DOHH2 (cell line): ENCODE measurements around the gene USP30.

ENCODE experiments used
- H3F3A ChIP-seq: fragments of 200-600 bp; sonication (generic), shearing (Covaris generic); 2 replicates; pipeline ENCODE4 v1.6.0; 2016; ENCODE audit warnings: antibody characterized with exemption, mild to moderate bottlenecking; ENCODE audit not compliant: control insufficient read depth, insufficient read depth
- H3K27ac ChIP-seq: fragments of 200-600 bp; sonication (generic); 2 replicates; pipeline ENCODE4 v1.5.1; 2014; ENCODE audit warnings: low read depth, mild to moderate bottlenecking, low read length, moderate library complexity
- H3K27me3 ChIP-seq: fragments of 200-600 bp; sonication (generic); 2 replicates; pipeline ENCODE4 v1.6.1; 2014; ENCODE audit warnings: mild to moderate bottlenecking, low read length, mixed read lengths; ENCODE audit not compliant: control insufficient read depth
- H3K36me3 ChIP-seq: fragments of 200-600 bp; sonication (generic); 2 replicates; pipeline ENCODE4 v1.6.1; 2014; ENCODE audit warnings: mild to moderate bottlenecking, low read length, moderate library complexity, mixed read lengths; ENCODE audit not compliant: control insufficient read depth
- H3K4me1 ChIP-seq: fragments of 200-600 bp; sonication (generic); 2 replicates; pipeline ENCODE4 v1.6.1; 2014; ENCODE audit warnings: mild to moderate bottlenecking, low read length, mixed read lengths; ENCODE audit not compliant: control insufficient read depth
- H3K4me2 ChIP-seq: fragments of 200-600 bp; sonication (generic); 2 replicates; pipeline ENCODE4 v1.6.0; 2014; ENCODE audit warnings: mild to moderate bottlenecking, low read length, moderate library complexity
- H3K4me3 ChIP-seq: fragments of 200-600 bp; sonication (generic); 2 replicates; pipeline ENCODE4 v1.5.1; 2014; ENCODE audit warnings: mild to moderate bottlenecking, low read length, mixed read lengths
- H3K79me2 ChIP-seq: fragments of 200-600 bp; sonication (generic); 2 replicates; pipeline ENCODE4 v1.6.1; 2014; ENCODE audit warnings: mild to moderate bottlenecking, low read length, mixed read lengths; ENCODE audit not compliant: control insufficient read depth
- H3K9me2 ChIP-seq: fragments of 200-600 bp; sonication (generic); replicated peaks from 2 replicates; pipeline ENCODE4 v1.6.1; 2014; ENCODE audit warnings: mild to moderate bottlenecking, low read length, mixed read lengths; ENCODE audit not compliant: control insufficient read depth
- H3K9me3 ChIP-seq: fragments of 200-600 bp; sonication (generic); 2 replicates; pipeline ENCODE4 v1.6.1; 2014; ENCODE audit warnings: antibody characterized with exemption, low read length, mixed read lengths; ENCODE audit not compliant: control insufficient read depth, insufficient read depth
- H4K20me1 ChIP-seq: fragments of 200-600 bp; sonication (generic); 2 replicates; pipeline ENCODE4 v1.6.0; 2014; ENCODE audit warnings: low read depth, mild to moderate bottlenecking, antibody characterized with exemption, low read length, moderate library complexity; ENCODE audit not compliant: control insufficient read depth, insufficient read depth
- EZH2phosphoT487 ChIP-seq: fragments of 200-600 bp; sonication (generic); IDR thresholded peaks from 2 replicates; pipeline ENCODE4 v1.6.1; 2017; ENCODE audit warnings: borderline replicate concordance, mild to moderate bottlenecking, antibody characterized with exemption, low read length, moderate library complexity, mixed read lengths
- TF ChIP-seq, protein P1 (sequence below): fragments of 200-600 bp; sonication (generic); IDR thresholded peaks from one replicate; pipeline ENCODE4 v1.5.1; 2014; ENCODE audit warnings: antibody characterized with exemption, mild to moderate bottlenecking, low read depth, low read length; ENCODE audit not compliant: poor library complexity, severe bottlenecking

USP30 gene

GRCh38 chr12:109130297-109131153, 78.1 kb downstream of the USP30 start:
- no peaks in the 10 kb centered on the region for H4K20me1 ChIP-seq
- H3K27ac ChIP-seq = no peak overlapping the region
- no peaks in the 10 kb centered on the region for H3K79me2 ChIP-seq
- H3K27me3 ChIP-seq = no peaks in the 10 kb centered on the region
- H3K9me3 ChIP-seq = no peaks in the 10 kb centered on the region
- TF ChIP-seq, protein P1, sequence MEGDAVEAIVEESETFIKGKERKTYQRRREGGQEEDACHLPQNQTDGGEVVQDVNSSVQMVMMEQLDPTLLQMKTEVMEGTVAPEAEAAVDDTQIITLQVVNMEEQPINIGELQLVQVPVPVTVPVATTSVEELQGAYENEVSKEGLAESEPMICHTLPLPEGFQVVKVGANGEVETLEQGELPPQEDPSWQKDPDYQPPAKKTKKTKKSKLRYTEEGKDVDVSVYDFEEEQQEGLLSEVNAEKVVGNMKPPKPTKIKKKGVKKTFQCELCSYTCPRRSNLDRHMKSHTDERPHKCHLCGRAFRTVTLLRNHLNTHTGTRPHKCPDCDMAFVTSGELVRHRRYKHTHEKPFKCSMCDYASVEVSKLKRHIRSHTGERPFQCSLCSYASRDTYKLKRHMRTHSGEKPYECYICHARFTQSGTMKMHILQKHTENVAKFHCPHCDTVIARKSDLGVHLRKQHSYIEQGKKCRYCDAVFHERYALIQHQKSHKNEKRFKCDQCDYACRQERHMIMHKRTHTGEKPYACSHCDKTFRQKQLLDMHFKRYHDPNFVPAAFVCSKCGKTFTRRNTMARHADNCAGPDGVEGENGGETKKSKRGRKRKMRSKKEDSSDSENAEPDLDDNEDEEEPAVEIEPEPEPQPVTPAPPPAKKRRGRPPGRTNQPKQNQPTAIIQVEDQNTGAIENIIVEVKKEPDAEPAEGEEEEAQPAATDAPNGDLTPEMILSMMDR = no peak
- no peaks in the 10 kb centered on the region for H3K9me2 ChIP-seq
- no peak overlapping the region for H3K4me2 ChIP-seq
- no peaks in the 10 kb centered on the region for H3K36me3 ChIP-seq
- H3F3A ChIP-seq = no peaks in the 10 kb centered on the region
- H3K4me1 ChIP-seq = no peaks in the 10 kb centered on the region
- no peak overlapping the region for H3K4me3 ChIP-seq

GRCh38 chr12:109131154-109132050, 79.0 kb downstream of the USP30 start:
- Histone ChIP-seq H3K9me3 (no peaks in the 10 kb centered on the region), H3F3A (no peaks in the 10 kb centered on the region), H3K27ac (no peak overlapping the region), H4K20me1 (no peaks in the 10 kb centered on the region), H3K27me3 (no peaks in the 10 kb centered on the region), H3K4me2 (no peak overlapping the region), H3K36me3 (no peaks in the 10 kb centered on the region), H3K79me2 (no peaks in the 10 kb centered on the region), H3K4me1 (no peaks in the 10 kb centered on the region), H3K9me2 (no peaks in the 10 kb centered on the region), H3K4me3 (no peak overlapping the region)
- no peak for TF ChIP-seq EZH2phosphoT487
- TF ChIP-seq, protein P1 = no peak

GRCh38 chr12:109134186-109134917, 82.0 kb downstream of the USP30 start:
- H3K27ac ChIP-seq = no peak overlapping the region

More at GRCh38 chr12:109134186-109134917, 82.0 kb downstream of the USP30 start:
- H3K9me3 ChIP-seq = peaks cover 4% of the 10 kb centered on the region; the same call in 1 of the 2 replicates
- no peak overlapping the region for H3K4me2 ChIP-seq
- H4K20me1 ChIP-seq = no peaks in the 10 kb centered on the region
- H3K9me2 ChIP-seq = no peaks in the 10 kb centered on the region
- H3K4me3 ChIP-seq = no peak overlapping the region
- no peaks in the 10 kb centered on the region for H3K79me2 ChIP-seq
- H3F3A ChIP-seq = no peaks in the 10 kb centered on the region
- H3K4me1 ChIP-seq = no peaks in the 10 kb centered on the region
- no peaks in the 10 kb centered on the region for H3K36me3 ChIP-seq
- TF ChIP-seq EZH2phosphoT487 = no peak
- TF ChIP-seq, protein P1 = peak; percentile 41
- H3K27me3 ChIP-seq = peaks cover 3% of the 10 kb centered on the region; the same call in 1 of the 2 replicates
